GM13977 (cell line): ENCODE data around the gene AKNAD1.

ENCODE experiments used
- DNase-seq: peaks from one replicate; pipeline ENCODE4 v3.0.0; 2012; ENCODE audit warnings: low spot score
- CTCF ChIP-seq: IDR thresholded peaks from 2 replicates; pipeline ENCODE4 v1.5.1; 2012; ENCODE audit warnings: mild to moderate bottlenecking, control low read depth; ENCODE audit not compliant: insufficient read depth; ENCODE audit errors: extremely low read depth, missing control alignments
- in situ Hi-C: fragments of 300-500 bp; cut with MboI; formaldehyde crosslinking; loops from one replicate; pipeline ENCODE4 v1.12.0; 2022; ENCODE audit warnings: low sequenced_read_pairs, low pct_unique_long_range_greater_than_20kb, mixed read lengths, inconsistent platforms; ENCODE audit not compliant: unreplicated experiment

AKNAD1 gene

GRCh38 chr1:108814343-108815125 is 42.4 kb downstream of the AKNAD1 start:
- DNase-seq: no peak
- no peak for TF ChIP-seq CTCF
- in situ Hi-C loops: no loop called here

- no peak for TF ChIP-seq CTCF
- no peak for DNase-seq
- in situ Hi-C loops: no loop called here
Observed at GRCh38 chr1:108813326-108813725, 43.6 kb downstream of the AKNAD1 start.

GRCh38 chr1:108811611-108812010 is 45.3 kb downstream of the AKNAD1 start:
- TF ChIP-seq CTCF: no peak
- in situ Hi-C loops: no loop called here
- DNase-seq: no peak

- in situ Hi-C loops: no loop called here
Observed at GRCh38 chr1:108808438-108808837, 48.5 kb downstream of the AKNAD1 start.

GRCh38 chr1:108803548-108803947 is 53.3 kb downstream of the AKNAD1 start:
- in situ Hi-C loops: no loop called here
- no peak for DNase-seq
- TF ChIP-seq CTCF: no peak

More at GRCh38 chr1:108808438-108808837, 48.5 kb downstream of the AKNAD1 start:
- TF ChIP-seq CTCF: no peak
- no peak for DNase-seq

- TF ChIP-seq CTCF: no peak
- in situ Hi-C loops: no loop called here
- no peak for DNase-seq
Observed at GRCh38 chr1:108801101-108801500, 55.8 kb downstream of the AKNAD1 start.

- in situ Hi-C loops: no loop called here
- TF ChIP-seq CTCF: no peak
- no peak for DNase-seq
Observed at GRCh38 chr1:108799001-108799400, 57.9 kb downstream of the AKNAD1 start.
